SK-N-SH (cell line): ENCODE data around the gene SMC1B. TPM values are rescaled to one million over a fixed set of nuclear protein-coding genes. Genes with fewer than 3 reads are reported as not detected.

Source experiments
- CTCF ChIA-PET: fragments of 300-600, 350-600 bp; formaldehyde crosslinking; extraction: SDS; loops from one replicate; lab custom pipeline; 2021; lab: Yijun Ruan, JAX
- POLR2A ChIA-PET: fragments of 350-600 bp; sonication (Branson Sonifier 250); formaldehyde crosslinking; extraction: SDS; loops from one replicate; lab custom pipeline; 2020; ENCODE audit warnings: antibody characterized with exemption, inconsistent platforms; lab: Yijun Ruan, JAX
- DNase-seq: peaks from one replicate; pipeline ENCODE4 v3.0.0; 2012
- H2AFZ ChIP-seq: fragments of 200-600 bp; sonication (generic); 2 replicates; pipeline ENCODE4 v1.8.1; 2016; ENCODE audit warnings: antibody characterized with exemption, mild to moderate bottlenecking, low read depth
- H3F3A ChIP-seq: fragments of 200-600 bp; sonication (generic); replicated peaks from 2 replicates; pipeline ENCODE3; 2016; ENCODE audit warnings: antibody characterized with exemption, mild to moderate bottlenecking; ENCODE audit not compliant: insufficient read depth
- H3K27ac ChIP-seq, 2 experiments: fragments of 200-500 bp in 1 of 2; fragments of 200-600 bp in 1 of 2; sonication (Bioruptor generic) in 1 of 2; sonication (generic), shearing (Covaris generic) in 1 of 2; 2 replicates each; pipeline versions ENCODE4 v1.5.1 to v1.6.1; 2014 to 2016; ENCODE audit warnings: low read depth in 2 of 2, inconsistent platforms in 1 of 2, low read length in 1 of 2, mild to moderate bottlenecking in 1 of 2, mixed read lengths in 1 of 2
- H3K27me3 ChIP-seq: fragments of 200-600 bp; sonication (generic), shearing (Covaris generic); 2 replicates; pipeline ENCODE4 v1.6.1; 2016; ENCODE audit warnings: mixed run types; ENCODE audit not compliant: insufficient read depth
- H3K36me3 ChIP-seq, 2 experiments: fragments of 200-500 bp in 1 of 2; fragments of 200-600 bp in 1 of 2; sonication (Bioruptor generic) in 1 of 2; sonication (generic) in 1 of 2; replicated peaks in 1 of 2; 2 replicates each; pipeline versions ENCODE3 to v1.5.1; 2014 to 2016; ENCODE audit warnings: low read length in 1 of 2, mild to moderate bottlenecking in 1 of 2; ENCODE audit not compliant: insufficient read depth in 2 of 2, control insufficient read depth in 1 of 2
- H3K4me1 ChIP-seq, 2 experiments: fragments of 200-500 bp in 1 of 2; fragments of 200-600 bp in 1 of 2; sonication (Bioruptor generic) in 1 of 2; sonication (generic), shearing (Covaris generic) in 1 of 2; 2 replicates each; pipeline versions ENCODE4 v1.5.1 to v1.6.1; 2014 to 2016; ENCODE audit warnings: low read depth in 1 of 2, low read length in 1 of 2, mixed run types in 1 of 2; ENCODE audit not compliant: insufficient read depth in 2 of 2, control insufficient read depth in 1 of 2
- H3K4me2 ChIP-seq: fragments of 200-600 bp; sonication (generic), shearing (Covaris generic); 2 replicates; pipeline ENCODE4 v1.6.1; 2017; ENCODE audit warnings: mixed run types
- H3K4me3 ChIP-seq, 2 experiments: fragments of 200-500 bp in 1 of 2; fragments of 200-600 bp in 1 of 2; sonication (Bioruptor generic) in 1 of 2; sonication (generic), shearing (Covaris generic) in 1 of 2; 2 replicates each; pipeline versions ENCODE4 v1.5.1 to v1.8.1; 2014 to 2016; ENCODE audit warnings: low read depth in 2 of 2, inconsistent platforms in 1 of 2, low read length in 1 of 2, mild to moderate bottlenecking in 1 of 2, mixed read lengths in 1 of 2, moderate library complexity in 1 of 2
- H3K79me2 ChIP-seq: fragments of 200-600 bp; sonication (generic); 2 replicates; pipeline ENCODE4 v1.8.1; 2017; ENCODE audit warnings: mild to moderate bottlenecking; ENCODE audit not compliant: insufficient read depth
- H3K9ac ChIP-seq: fragments of 200-600 bp; sonication (generic); 2 replicates; pipeline ENCODE4 v1.6.1; 2017; ENCODE audit warnings: mixed run types
- H3K9me2 ChIP-seq: fragments of 200-600 bp; sonication (generic); 2 replicates; pipeline ENCODE4 v1.6.1; 2017; ENCODE audit warnings: mixed run types
- H3K9me3 ChIP-seq: fragments of 200-600 bp; sonication (generic); 2 replicates; pipeline ENCODE4 v1.6.1; 2017; ENCODE audit warnings: mixed run types, mild to moderate bottlenecking, moderate library complexity
- H4K20me1 ChIP-seq: fragments of 200-600 bp; sonication (generic); 2 replicates; pipeline ENCODE4 v1.6.1; 2017; ENCODE audit warnings: mild to moderate bottlenecking, mixed run types; ENCODE audit not compliant: insufficient read depth
- CTCF ChIP-seq: fragments of 200-600 bp; sonication (generic); IDR thresholded peaks from 2 replicates; pipeline ENCODE4 v1.6.1; 2017; ENCODE audit warnings: antibody characterized with exemption, mild to moderate bottlenecking, moderate library complexity
- EP300 ChIP-seq, 2 experiments: IDR thresholded peaks; 2 replicates each; pipeline versions ENCODE4 v1.4.0 to v1.6.1; 2012; ENCODE audit warnings: borderline replicate concordance in 1 of 2, low read depth in 1 of 2, low read length in 1 of 2
- FOSL2 ChIP-seq: IDR thresholded peaks from 2 replicates; pipeline ENCODE4 v1.4.0; 2012; ENCODE audit warnings: low read depth, mild to moderate bottlenecking, moderate library complexity, borderline replicate concordance
- FOXJ3 ChIP-seq: sonication (generic); formaldehyde crosslinking; IDR thresholded peaks from 2 replicates; pipeline ENCODE4 v1.5.1; 2020; ENCODE audit warnings: mild to moderate bottlenecking, missing genetic modification reagents
- GABPA ChIP-seq: IDR thresholded peaks from 2 replicates; pipeline ENCODE4 v1.4.0; 2012; ENCODE audit warnings: low read depth, mild to moderate bottlenecking
- GATA2 ChIP-seq: sonication (generic); formaldehyde crosslinking; IDR thresholded peaks from 2 replicates; pipeline ENCODE4 v1.5.0; 2020; ENCODE audit warnings: mild to moderate bottlenecking, missing genetic modification reagents
- IRF3 ChIP-seq: fragments of 150-350 bp; IDR thresholded peaks from 2 replicates; pipeline ENCODE4 v1.6.1; 2016; ENCODE audit warnings: mild to moderate bottlenecking, low read depth, low read length
- JUND ChIP-seq: IDR thresholded peaks from 2 replicates; pipeline ENCODE4 v1.4.0; 2012
- NRF1 ChIP-seq: IDR thresholded peaks from 2 replicates; pipeline ENCODE4 v1.6.1; 2012; ENCODE audit warnings: low read depth, mild to moderate bottlenecking, low read length
- TAF1 ChIP-seq: IDR thresholded peaks from 2 replicates; pipeline ENCODE4 v1.6.1; 2012; ENCODE audit warnings: low read depth, mild to moderate bottlenecking, low read length, moderate library complexity, borderline replicate concordance
- TCF12 ChIP-seq: IDR thresholded peaks from 2 replicates; pipeline ENCODE4 v1.4.0; 2012
- USF2 ChIP-seq: fragments of 150-350 bp; IDR thresholded peaks from 2 replicates; pipeline ENCODE4 v1.6.1; 2017; ENCODE audit warnings: antibody characterized with exemption, low read length, low read depth, borderline replicate concordance
- ZBTB33 ChIP-seq: IDR thresholded peaks from 2 replicates; pipeline ENCODE4 v1.4.0; 2012; ENCODE audit warnings: low read depth, borderline replicate concordance
- WGBS: methylation state at CpG from one replicate; pipeline ENCODE4 v1.1.6; 2017; ENCODE audit warnings: low lambda C conversion rate; 5-methylcytosine and 5-hydroxymethylcytosine counted together
- polyA plus RNA-seq, 3 experiments: library from polyadenylated mRNA; depleted of rRNA; stranded (reverse); fragments of >200 nt; gene quantifications; 2 replicates each; pipeline ENCODE4 v1.2.3, GENCODE V29; 2012

SMC1B gene
- polyA plus RNA-seq, 1 of the 3 experiments (the other 2 are of a cell fraction), result not detected

GRCh38 chr22:45358127-45358526, 55.3 kb downstream of the SMC1B start:
- Histone ChIP-seq H3K79me2 (no peaks in the 10 kb centered on the region), H3K4me1 (no peaks in the 10 kb centered on the region), H4K20me1 (no peaks in the 10 kb centered on the region), H2AFZ (no peak overlapping the region), H3F3A (no peaks in the 10 kb centered on the region), H3K27me3 (no peaks in the 10 kb centered on the region), H3K9me3 (no peaks in the 10 kb centered on the region), H3K4me2 (no peak overlapping the region), H3K27ac (no peak overlapping the region), H3K9me2 (no peaks in the 10 kb centered on the region), H3K36me3 (no peaks in the 10 kb centered on the region), H3K9ac (no peak overlapping the region), H3K4me3 (no peak overlapping the region)
- TF ChIP-seq IRF3, result no peak
- no peak for TF ChIP-seq NRF1
- no peak for TF ChIP-seq JUND
- no peak for TF ChIP-seq ZBTB33
- TF ChIP-seq GABPA, result no peak
- no peak for TF ChIP-seq GATA2 (CRISPR knock-in tag)
- TF ChIP-seq FOXJ3 (CRISPR knock-in tag), result no peak
- TF ChIP-seq USF2, result no peak
- TF ChIP-seq TAF1, result no peak
- TF ChIP-seq CTCF, result no peak
- TF ChIP-seq FOSL2, result no peak
- no peak for TF ChIP-seq EP300 (IDR thresholded peaks at IDR 0.05; ENCODE audit: borderline replicate concordance in 1 of 2, low read depth in 1 of 2, low read length in 1 of 2)
- TF ChIP-seq TCF12, result no peak
- no peak for DNase-seq
- POLR2A ChIA-PET, result no interaction called here
- WGBS, result 63% methylated on average over 1 of the region's 1 CpG
- CTCF ChIA-PET, result no interaction called here
